Activated T-helper 1 cell treated with anti-CD3 and anti-CD28 coated beads, Interleukin-2, amount 50 U/mL, for 16 hours (primary cell): Measurements from ENCODE around the gene IAPP.
"Not testable (repeated sequence)": the region's sequence is repeated elsewhere in the genome, so short reads cannot be mapped to it uniquely, and the experiment has no call there.

Source experiments
- DNase-seq, 2 donors: peaks; one replicate each; pipeline ENCODE4 v3.0.0-alpha.2; 2020; ENCODE audit warnings: low read depth in 1 of 2, low spot score in 1 of 2

The IAPP gene

DNA sequence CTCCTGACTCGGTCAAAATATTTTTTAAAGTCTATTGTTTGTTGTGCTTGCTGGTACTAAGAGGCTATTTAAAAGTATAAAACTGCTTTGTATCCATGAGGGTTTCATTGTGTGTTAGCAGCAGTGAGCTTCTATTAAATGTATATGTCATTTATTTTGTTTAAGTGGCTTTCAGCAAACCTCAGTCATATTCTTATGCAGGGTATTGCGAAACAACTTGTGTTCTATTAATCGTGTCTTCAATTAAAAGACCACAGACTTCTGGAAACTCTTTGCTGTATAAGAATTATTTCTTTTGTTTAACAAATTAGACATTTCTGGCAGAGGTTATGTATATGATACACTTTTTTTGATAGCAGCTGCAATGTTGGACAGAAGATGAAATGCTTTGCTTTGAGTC, 6.5 kb downstream of the IAPP start:
- DNase-seq: no peak

DNA sequence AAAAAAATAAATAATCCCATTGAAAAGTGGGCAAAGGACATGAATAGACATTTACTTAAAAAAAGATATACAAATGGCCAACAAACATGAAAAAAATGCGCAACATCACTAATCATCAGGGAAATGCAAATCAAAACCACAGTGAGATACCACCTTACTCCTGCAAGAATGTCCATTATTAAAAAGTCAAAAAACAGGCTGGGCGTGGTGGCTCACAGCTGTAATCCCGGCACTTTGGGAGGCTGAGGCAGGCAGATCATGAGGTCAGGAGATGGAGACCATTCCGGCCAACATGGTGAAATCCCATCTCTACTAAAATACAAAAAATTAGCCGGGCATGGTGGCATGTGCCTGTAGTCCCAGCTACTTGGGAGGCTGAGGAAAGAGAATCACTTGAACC, 8.6 kb downstream of the IAPP start:
- DNase-seq: not testable (repeated sequence)

GRCh38 chr12:21384261-21384660, 11.6 kb downstream of the IAPP start:
- DNase-seq: no peak

DNA sequence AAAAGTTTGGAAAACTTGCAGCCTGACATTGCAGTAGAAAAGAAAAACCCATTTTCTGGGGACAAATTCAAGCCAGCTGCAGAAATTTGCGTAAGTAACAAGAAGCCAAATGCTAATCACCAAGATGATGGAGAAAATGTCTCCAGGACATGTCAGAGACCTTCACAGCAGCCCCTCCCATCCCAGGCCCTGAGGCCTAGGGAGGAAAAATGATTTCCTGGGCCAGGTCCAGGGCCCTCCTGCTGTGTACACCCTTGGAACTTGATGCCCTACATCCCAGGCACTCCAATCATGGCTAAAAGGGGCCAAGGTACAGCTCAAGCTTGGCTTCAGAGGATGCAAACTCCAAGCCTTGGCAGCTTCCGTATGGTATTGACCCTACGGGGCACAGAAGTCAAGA, 14.5 kb downstream of the IAPP start:
- no peak for DNase-seq

GRCh38 chr12:21392384-21392783, 19.7 kb downstream of the IAPP start:
- DNase-seq: no peak

- DNase-seq: not testable (repeated sequence)
Measured at GRCh38 chr12:21394828-21395626, 22.3 kb downstream of the IAPP start.

- DNase-seq: no peak
Measured at GRCh38 chr12:21413369-21414277, 40.9 kb downstream of the IAPP start.

DNA sequence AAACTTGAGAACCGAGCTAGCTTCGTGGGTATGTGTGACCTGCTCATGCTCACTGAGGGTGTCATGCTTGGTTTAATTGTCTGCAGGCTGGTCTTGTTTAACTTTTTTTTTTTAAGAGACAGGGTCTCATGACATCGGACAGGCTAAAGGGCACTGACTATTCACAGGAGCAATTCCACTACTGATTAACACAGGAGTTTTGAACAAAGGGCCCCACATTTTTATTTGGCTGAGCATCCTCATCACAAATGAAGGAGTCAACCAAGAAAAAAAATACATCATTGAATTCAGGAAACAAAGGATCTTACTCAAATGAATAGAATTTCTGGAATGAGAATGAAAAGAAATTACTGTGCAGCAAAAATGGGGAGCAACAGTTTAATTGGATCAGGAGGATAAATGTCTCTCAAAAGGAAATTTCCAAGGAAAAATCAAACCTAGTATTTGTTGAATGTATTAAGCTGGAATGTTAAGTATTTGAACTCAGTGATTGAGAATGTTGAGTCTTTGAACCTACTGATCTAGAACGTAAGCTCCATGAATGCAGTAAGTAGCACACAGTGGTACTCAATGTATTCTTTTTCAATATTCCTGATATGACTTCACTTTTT, 43.9 kb downstream of the IAPP start:
- DNase-seq: no peak

- DNase-seq: not testable (repeated sequence)
Measured at GRCh38 chr12:21418398-21418797, 45.7 kb downstream of the IAPP start.

DNA sequence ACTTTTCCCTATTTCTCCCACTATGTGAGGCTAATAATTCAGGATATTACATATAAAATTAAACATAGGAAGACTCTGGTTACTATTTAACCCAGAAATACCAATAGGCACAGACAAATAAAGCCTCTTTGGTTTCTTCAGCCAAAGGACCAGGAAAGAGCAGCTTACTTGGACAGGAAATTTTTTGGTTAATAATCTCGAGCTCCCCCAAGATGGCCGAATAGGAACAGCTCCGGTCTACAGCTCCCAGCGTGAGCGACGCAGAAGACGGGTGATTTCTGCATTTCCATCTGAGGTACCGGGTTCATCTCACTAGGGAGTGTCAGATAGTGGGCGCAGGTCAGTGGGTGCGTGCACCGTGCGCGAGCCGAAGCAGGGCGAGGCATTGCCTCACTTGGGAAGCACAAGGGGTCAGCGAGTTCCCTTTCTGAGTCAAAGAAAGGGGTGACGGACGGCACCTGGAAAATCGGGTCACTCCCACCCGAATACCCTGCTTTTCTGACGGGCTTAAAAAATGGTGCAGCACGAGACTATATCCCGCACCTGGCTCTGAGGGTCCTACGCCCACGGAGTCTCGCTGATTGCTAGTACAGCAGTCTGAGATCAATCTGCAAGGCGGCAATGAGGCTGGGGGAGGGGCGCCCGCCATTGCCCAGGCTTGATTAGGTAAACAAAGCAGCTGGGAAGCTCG, 46.5 kb downstream of the IAPP start:
- not testable (repeated sequence) for DNase-seq

DNA sequence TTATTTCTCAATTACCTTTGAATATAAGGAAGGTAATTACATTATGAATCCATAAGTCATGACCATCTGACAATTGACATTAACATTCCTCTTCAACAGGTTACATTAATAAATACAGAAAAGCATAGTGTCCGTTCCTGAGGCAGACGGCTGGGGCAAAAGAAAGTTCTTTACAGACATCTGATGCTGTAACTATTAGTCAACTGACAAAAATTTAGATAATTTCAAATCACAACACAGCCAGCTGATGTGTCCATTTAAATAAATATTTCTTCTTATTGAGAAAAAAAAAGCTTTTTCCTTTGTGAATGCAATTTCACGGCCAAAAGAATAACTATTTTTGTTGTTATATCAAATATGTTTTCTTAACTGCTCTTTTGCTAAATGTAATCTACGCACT, 55.5 kb downstream of the IAPP start:
- DNase-seq: no peak
